RWPE2 (cell line): ENCODE results near the gene SYNM.

Experiments used
- ATAC-seq: fragments of 200-7000 bp; cut with Tn5 transposase; 3 replicates; pipeline ENCODE4 v1.9.1; 2021; ENCODE audit warnings: low read depth
- DNase-seq: peaks from one replicate; pipeline ENCODE4 v3.0.0-alpha.2; 2020; ENCODE audit warnings: low spot score
- H3K27ac ChIP-seq: fragments of 450-650 bp; 2 replicates; pipeline ENCODE4 v1.5.1; 2017; ENCODE audit warnings: mild to moderate bottlenecking; ENCODE audit not compliant: poor library complexity, severe bottlenecking
- H3K27me3 ChIP-seq: fragments of 250-450 bp; sonication (Bioruptor Pico); 2 replicates; pipeline ENCODE4 v1.5.1; 2021; ENCODE audit warnings: mild to moderate bottlenecking, moderate library complexity; ENCODE audit not compliant: insufficient read depth, poor library complexity, severe bottlenecking
- H3K36me3 ChIP-seq: fragments of 250-450 bp; sonication (Bioruptor Pico); 2 replicates; pipeline ENCODE4 v1.5.1; 2020; ENCODE audit warnings: low read depth, mild to moderate bottlenecking, moderate library complexity
- H3K4me1 ChIP-seq: fragments of 250-450 bp; sonication (Bioruptor Pico); 2 replicates; pipeline ENCODE4 v1.5.1; 2021; ENCODE audit warnings: mild to moderate bottlenecking, moderate library complexity; ENCODE audit not compliant: insufficient read depth, poor library complexity, severe bottlenecking
- H3K4me3 ChIP-seq: fragments of 250-450 bp; sonication (Bioruptor Pico); 2 replicates; pipeline ENCODE4 v1.5.1; 2021; ENCODE audit warnings: mild to moderate bottlenecking, moderate library complexity; ENCODE audit not compliant: severe bottlenecking
- H3K9me3 ChIP-seq: fragments of 250-450 bp; sonication (Bioruptor Pico); 2 replicates; pipeline ENCODE4 v1.5.1; 2021; ENCODE audit warnings: mild to moderate bottlenecking, moderate library complexity; ENCODE audit not compliant: severe bottlenecking
- TF ChIP-seq, protein P1 (sequence below): fragments of 450-650 bp; IDR thresholded peaks from one replicate; pipeline ENCODE4 v1.5.1; 2017; ENCODE audit warnings: mild to moderate bottlenecking, moderate library complexity; ENCODE audit not compliant: poor library complexity, severe bottlenecking

SYNM gene

DNA sequence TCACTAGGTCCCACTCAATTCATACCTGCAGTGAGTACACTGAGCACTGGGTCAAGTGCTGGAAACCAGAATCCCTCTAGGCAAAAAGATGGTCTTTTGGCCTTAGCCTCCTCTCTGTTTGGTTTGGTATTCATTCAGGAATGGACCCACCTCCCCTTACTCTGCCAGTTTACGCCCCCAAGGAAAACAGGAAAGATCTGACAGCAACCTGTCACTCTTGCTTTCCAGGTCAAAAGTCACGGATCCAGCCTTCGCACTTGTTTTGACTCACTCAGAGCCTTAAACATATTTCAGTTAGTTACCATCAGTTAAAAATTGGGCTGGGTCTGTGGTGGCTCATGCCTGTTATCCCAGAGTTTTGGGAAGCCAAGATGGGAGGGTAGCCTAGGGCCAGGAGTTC, 68.1 kb downstream of the SYNM start:
- no peak for ATAC-seq
- Histone ChIP-seq H3K27me3 (no peaks in the 10 kb centered on the region), H3K4me1 (peaks cover 3% of the 10 kb centered on the region), H3K36me3 (peaks cover 41% of the 10 kb centered on the region), H3K27ac (no peak overlapping the region), H3K9me3 (no peaks in the 10 kb centered on the region), H3K4me3 (no peak overlapping the region)
- TF ChIP-seq, protein P1, sequence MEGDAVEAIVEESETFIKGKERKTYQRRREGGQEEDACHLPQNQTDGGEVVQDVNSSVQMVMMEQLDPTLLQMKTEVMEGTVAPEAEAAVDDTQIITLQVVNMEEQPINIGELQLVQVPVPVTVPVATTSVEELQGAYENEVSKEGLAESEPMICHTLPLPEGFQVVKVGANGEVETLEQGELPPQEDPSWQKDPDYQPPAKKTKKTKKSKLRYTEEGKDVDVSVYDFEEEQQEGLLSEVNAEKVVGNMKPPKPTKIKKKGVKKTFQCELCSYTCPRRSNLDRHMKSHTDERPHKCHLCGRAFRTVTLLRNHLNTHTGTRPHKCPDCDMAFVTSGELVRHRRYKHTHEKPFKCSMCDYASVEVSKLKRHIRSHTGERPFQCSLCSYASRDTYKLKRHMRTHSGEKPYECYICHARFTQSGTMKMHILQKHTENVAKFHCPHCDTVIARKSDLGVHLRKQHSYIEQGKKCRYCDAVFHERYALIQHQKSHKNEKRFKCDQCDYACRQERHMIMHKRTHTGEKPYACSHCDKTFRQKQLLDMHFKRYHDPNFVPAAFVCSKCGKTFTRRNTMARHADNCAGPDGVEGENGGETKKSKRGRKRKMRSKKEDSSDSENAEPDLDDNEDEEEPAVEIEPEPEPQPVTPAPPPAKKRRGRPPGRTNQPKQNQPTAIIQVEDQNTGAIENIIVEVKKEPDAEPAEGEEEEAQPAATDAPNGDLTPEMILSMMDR, result no peak
- no peak for DNase-seq

DNA sequence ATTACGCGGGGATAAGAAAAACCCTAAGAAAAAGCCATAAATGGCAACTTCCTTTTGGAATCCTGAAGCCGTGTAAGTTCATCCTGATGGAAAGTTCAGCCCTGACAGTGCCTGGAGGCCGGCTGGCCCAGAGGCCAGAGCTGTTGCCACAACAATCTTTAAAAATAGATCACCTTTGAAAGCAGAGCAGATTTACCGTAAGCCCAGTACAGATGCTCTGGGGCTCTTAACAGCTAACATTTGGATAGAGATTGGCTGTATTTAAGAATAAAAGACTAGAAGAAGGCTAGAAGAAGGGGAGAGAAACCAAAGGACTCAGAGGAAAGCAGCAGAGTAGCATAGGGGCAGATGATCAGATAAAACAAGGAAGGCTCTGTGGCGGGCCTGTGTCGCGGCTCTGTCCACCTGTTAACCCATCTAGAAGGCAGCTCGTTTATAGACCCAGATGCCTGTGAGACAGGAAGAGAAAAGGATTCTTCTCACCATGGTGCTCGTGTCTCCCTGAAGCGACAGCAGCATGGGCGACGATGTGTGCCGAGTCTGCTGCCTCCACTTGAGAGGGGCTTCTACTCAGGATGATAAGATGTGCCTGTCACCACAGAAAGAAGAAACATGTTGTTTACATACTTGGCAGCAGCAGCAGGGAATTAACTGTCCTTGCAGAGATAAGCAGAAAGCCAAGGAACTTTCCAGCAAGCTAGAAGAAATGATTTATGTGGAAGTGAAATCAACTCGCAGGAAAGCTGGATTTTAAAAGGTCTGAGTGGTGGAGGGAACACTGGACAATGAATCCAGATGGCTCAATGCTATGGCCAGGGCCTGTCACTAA, 69.9 kb downstream of the SYNM start:
- Histone ChIP-seq H3K27ac (no peak overlapping the region), H3K27me3 (no peaks in the 10 kb centered on the region), H3K4me3 (no peak overlapping the region), H3K9me3 (no peaks in the 10 kb centered on the region), H3K36me3 (peaks cover 44% of the 10 kb centered on the region), H3K4me1 (peaks cover 3% of the 10 kb centered on the region)
- no peak for DNase-seq
- ATAC-seq, result no peak
- TF ChIP-seq, protein P1, result no peak

DNA sequence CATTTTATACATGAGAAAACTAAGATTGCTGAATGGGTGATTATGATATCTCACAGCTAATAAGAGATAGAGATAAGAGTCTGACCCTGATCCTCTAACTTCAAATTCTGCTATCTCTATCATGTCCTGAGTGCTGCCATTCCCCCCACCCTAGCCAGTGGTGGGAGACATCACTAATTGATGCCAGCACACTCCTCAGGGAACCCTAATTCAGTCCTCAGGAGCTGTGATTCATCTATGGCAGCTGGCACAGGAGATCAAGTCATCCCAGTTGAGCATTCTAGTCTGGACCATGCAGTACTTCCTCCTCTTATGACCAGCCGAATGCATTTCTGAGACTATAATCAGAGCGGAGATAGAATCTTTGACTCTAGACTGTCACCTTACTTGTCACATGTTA, 71.9 kb downstream of the SYNM start:
- DNase-seq (no peak), ATAC-seq (0 out of 3 replicates have a peak, but pooled peaks have one; percentile 29)
- peaks cover 3% of the 10 kb centered on the region for H3K4me1 ChIP-seq
- TF ChIP-seq, protein P1, result no peak
- no peak overlapping the region for H3K4me3 ChIP-seq
- peaks cover 33% of the 10 kb centered on the region for H3K36me3 ChIP-seq
- H3K9me3 ChIP-seq, result no peaks in the 10 kb centered on the region
- no peak overlapping the region for H3K27ac ChIP-seq
- H3K27me3 ChIP-seq, result no peaks in the 10 kb centered on the region

DNA sequence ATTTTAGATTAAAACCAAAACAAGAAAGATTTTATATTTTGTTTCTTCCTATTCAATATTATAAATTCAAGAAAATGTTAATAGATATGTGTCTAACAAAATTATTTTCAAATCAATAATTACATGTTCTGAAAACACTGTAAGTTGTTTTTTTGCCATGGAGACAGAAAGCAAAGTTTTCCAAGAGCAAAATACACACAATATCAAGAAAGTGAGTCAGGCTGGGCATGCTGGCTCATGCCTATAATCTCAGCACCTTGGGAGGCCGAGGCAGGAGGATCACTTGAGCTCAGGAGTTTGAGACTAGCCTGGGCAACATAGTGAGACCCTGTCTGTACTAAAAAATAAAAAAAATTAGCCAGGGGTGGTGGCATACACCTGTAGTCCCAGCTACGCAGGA, 72.8 kb downstream of the SYNM start:
- no peaks in the 10 kb centered on the region for H3K27me3 ChIP-seq
- H3K36me3 ChIP-seq, result peaks cover 27% of the 10 kb centered on the region
- no peaks in the 10 kb centered on the region for H3K9me3 ChIP-seq
- TF ChIP-seq, protein P1, result no peak
- H3K27ac ChIP-seq, result no peak overlapping the region
- H3K4me3 ChIP-seq, result no peak overlapping the region
- no peak for DNase-seq
- peaks cover 3% of the 10 kb centered on the region for H3K4me1 ChIP-seq
- no peak for ATAC-seq
